WTC11 (cell line): Measurements from ENCODE around the gene CPXM2.

Source experiments
- ESRRA ChIP-seq: sonication (generic); formaldehyde crosslinking; IDR thresholded peaks from 2 replicates; pipeline ENCODE4 v1.8.1; 2022; ENCODE audit warnings: mild to moderate bottlenecking, missing genetic modification reagents, borderline replicate concordance
- JUN ChIP-seq: sonication (generic); formaldehyde crosslinking; IDR thresholded peaks from 2 replicates; pipeline ENCODE4 v1.8.0; 2023; ENCODE audit warnings: mild to moderate bottlenecking, missing genetic modification reagents
- TF ChIP-seq, protein P1 (sequence below): fragments of 200-600 bp; IDR thresholded peaks from 2 replicates; pipeline ENCODE4 v1.8.0; 2022; ENCODE audit warnings: antibody characterized with exemption

DNA sequence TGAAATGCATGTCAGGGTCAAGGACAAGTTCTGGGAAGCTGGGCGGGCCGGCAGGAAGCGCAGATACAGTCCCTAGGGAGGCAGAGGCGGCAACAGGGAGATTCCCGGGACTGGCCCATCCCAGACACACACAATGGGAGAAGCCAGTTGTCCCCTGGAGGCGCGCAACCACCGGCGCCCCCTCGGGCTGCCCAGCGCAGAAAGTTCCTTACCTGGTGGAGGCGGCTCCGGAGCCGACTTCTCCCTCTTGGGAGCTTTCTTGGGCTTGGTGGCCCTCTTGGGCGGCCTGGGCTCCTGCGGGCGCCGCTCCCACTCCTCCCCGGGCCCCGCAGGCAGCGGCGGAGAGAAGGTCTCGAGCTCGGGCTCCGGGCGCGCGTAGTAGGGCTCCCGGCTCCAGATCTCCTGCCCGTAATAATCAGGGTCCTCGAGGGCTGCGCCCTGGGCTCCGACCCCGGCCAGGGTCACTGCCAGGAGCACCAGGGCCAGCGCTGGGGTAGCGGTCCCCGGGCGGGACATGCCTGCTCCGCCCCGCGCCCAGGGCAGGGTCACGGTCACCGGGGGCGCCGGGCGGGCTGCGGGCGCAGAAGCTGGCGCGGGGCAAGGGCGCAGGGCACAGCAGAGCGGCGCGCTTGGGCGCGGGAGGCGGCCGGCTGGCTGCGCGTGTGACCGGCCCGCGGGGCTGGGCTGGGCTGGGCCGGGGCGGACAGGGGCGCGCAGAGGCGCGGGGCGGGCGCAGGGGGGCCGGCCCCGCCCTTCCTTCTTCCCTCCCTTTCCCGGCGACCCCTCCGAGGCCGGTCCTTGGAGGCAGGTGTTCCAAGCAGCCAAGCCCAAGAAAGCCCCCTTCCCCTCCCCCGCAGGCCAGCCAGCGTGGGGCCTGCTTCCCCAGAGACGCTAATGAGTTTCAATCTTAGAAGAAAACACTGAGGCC lies at the start of gene CPXM2:
- TF ChIP-seq JUN (CRISPR knock-in tag) = no peak
- TF ChIP-seq, protein P1, sequence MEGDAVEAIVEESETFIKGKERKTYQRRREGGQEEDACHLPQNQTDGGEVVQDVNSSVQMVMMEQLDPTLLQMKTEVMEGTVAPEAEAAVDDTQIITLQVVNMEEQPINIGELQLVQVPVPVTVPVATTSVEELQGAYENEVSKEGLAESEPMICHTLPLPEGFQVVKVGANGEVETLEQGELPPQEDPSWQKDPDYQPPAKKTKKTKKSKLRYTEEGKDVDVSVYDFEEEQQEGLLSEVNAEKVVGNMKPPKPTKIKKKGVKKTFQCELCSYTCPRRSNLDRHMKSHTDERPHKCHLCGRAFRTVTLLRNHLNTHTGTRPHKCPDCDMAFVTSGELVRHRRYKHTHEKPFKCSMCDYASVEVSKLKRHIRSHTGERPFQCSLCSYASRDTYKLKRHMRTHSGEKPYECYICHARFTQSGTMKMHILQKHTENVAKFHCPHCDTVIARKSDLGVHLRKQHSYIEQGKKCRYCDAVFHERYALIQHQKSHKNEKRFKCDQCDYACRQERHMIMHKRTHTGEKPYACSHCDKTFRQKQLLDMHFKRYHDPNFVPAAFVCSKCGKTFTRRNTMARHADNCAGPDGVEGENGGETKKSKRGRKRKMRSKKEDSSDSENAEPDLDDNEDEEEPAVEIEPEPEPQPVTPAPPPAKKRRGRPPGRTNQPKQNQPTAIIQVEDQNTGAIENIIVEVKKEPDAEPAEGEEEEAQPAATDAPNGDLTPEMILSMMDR = no peak
- TF ChIP-seq ESRRA = no peak
